ENCODE results near the gene RORB.

DNA sequence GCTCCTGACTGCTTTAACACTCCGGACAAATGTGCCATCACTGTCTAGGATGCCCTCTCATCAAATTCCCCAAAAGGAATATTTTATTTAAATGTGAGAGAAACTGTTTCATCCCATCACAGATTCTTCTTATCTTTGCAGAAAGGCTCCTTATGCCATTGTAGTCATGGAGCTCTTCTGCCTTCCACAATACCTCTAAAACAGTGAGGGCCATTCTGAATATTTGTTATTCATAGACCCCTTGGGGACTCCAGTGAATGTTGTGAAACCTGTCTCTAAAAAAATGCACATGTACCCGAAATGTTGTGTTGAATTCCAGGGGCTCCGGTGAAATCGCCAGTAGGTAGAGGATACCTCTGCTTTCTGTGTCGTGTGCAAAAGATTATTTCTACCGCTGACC is 176.9 kb downstream of the RORB start:
- TF ChIP-seq POLR2AphosphoS5 (IDR thresholded peaks at IDR 0.05) (no peak), CTCF (IDR thresholded peaks at IDR 0.05) (no peak), EP300 (IDR thresholded peaks at IDR 0.05) (no peak), POLR2A (IDR thresholded peaks at IDR 0.05) (no peak)
